SH-SY5Y (cell line): ENCODE results near the gene SPC24.

ENCODE experiments used
- GATA2 ChIP-seq: IDR thresholded peaks from 2 replicates; pipeline ENCODE4 v1.6.1; 2011; ENCODE audit warnings: mild to moderate bottlenecking, low read depth, low read length
- GATA3 ChIP-seq: IDR thresholded peaks from 2 replicates; pipeline ENCODE4 v1.6.1; 2011; ENCODE audit warnings: low read depth, mild to moderate bottlenecking, low read length, moderate library complexity

GRCh38 chr19:11200931-11201330 is 45.3 kb upstream of the SPC24 start:
- TF ChIP-seq GATA3 (no peak), GATA2 (no peak)
